ENCODE results near the gene CEP112. TPM values are rescaled to one million over a fixed set of nuclear protein-coding genes. Genes with fewer than 3 reads are reported as not detected.
A peak's percentile ranks its signal among the peaks of the same experiment; 100 is the strongest.

Gene CEP112
- total and polyA plus RNA-seq, 7 donors = 4.5 to 19.4 (median 9.7) TPM

- Histone ChIP-seq H3K9me3 (no peaks in the 10 kb centered on the region), H3K27ac (no peak overlapping the region), H3K4me1 (no peaks in the 10 kb centered on the region), H3K27me3 (ENCODE audit: insufficient read depth in 3 of 3, low read length in 2 of 3) (no peaks in the 10 kb centered on the region), H3K4me3 (no peak overlapping the region), H3K36me3 (ENCODE audit: insufficient read depth in 1 of 2, low read depth in 1 of 2) (peaks cover 0 to 17% of the 10 kb centered on the region in 2 donors)
- WGBS, 3 donors = 50 to 61% (median 54%) methylated on average over 5 of the region's 5 CpGs
- intact Hi-C loops (cut with DNase I) = no loop called here
- no peak for DNase-seq
- ATAC-seq = no peak
- no peak for TF ChIP-seq CTCF (IDR thresholded peaks at IDR 0.05)
These were observed 19.8 kb downstream of the CEP112 start for GRCh38 chr17:66172144-66172543.

- ATAC-seq (peak in 1 of 4 donors; percentile 54), DNase-seq (no peak)
- no peak for TF ChIP-seq CTCF (IDR thresholded peaks at IDR 0.05)
- Histone ChIP-seq H3K4me1 (no peaks in the 10 kb centered on the region), H3K4me3 (no peak overlapping the region), H3K36me3 (ENCODE audit: insufficient read depth in 1 of 2, low read depth in 1 of 2) (peaks cover 0 to 20% of the 10 kb centered on the region in 2 donors), H3K27me3 (ENCODE audit: insufficient read depth in 3 of 3, low read length in 2 of 3) (no peaks in the 10 kb centered on the region), H3K27ac (no peak overlapping the region), H3K9me3 (no peaks in the 10 kb centered on the region)
- intact Hi-C loops (cut with DNase I) = no loop called here
- 18 to 23% (median 23%) methylated on average over 3 of the region's 3 CpGs for WGBS, 3 donors
These were observed 20.2 kb downstream of the CEP112 start for GRCh38 chr17:66171692-66172091.

GRCh38 chr17:66171172-66171571, 20.8 kb downstream of the CEP112 start:
- TF ChIP-seq CTCF (IDR thresholded peaks at IDR 0.05) = no peak
- Histone ChIP-seq H3K9me3 (no peaks in the 10 kb centered on the region), H3K4me1 (no peaks in the 10 kb centered on the region), H3K27ac (no peak overlapping the region), H3K36me3 (ENCODE audit: insufficient read depth in 1 of 2, low read depth in 1 of 2) (peaks cover 0 to 20% of the 10 kb centered on the region in 2 donors), H3K27me3 (ENCODE audit: insufficient read depth in 3 of 3, low read length in 2 of 3) (no peaks in the 10 kb centered on the region), H3K4me3 (no peak overlapping the region)
- no peak for ATAC-seq
- no peak for DNase-seq
- intact Hi-C loops (cut with DNase I) = no loop called here

GRCh38 chr17:66169839-66170238, 22.1 kb downstream of the CEP112 start:
- no peak overlapping the region for H3K4me3 ChIP-seq
- H3K27me3 ChIP-seq (ENCODE audit: insufficient read depth in 3 of 3, low read length in 2 of 3) = no peaks in the 10 kb centered on the region
- 28 to 38% (median 33%) methylated on average over 3 of the region's 3 CpGs for WGBS, 3 donors
- no peak for TF ChIP-seq CTCF (IDR thresholded peaks at IDR 0.05)
- peaks cover 0 to 12% of the 10 kb centered on the region in 2 donors for H3K36me3 ChIP-seq (ENCODE audit: insufficient read depth in 1 of 2, low read depth in 1 of 2)
- no peaks in the 10 kb centered on the region for H3K4me1 ChIP-seq
- no peaks in the 10 kb centered on the region for H3K9me3 ChIP-seq
- intact Hi-C loops (cut with DNase I) = loop anchor here (5.0 to 10.0 kb wide), 3 partner anchors 875 to 938 kb away; no protein-coding TSS in a partner anchor
- DNase-seq (no peak), ATAC-seq (peak; percentile 21 to 60 (median 44))
- H3K27ac ChIP-seq = no peak overlapping the region

- TF ChIP-seq CTCF (IDR thresholded peaks at IDR 0.05) = no peak
- Histone ChIP-seq H3K4me1 (no peaks in the 10 kb centered on the region), H3K27ac (no peak overlapping the region), H3K9me3 (no peaks in the 10 kb centered on the region), H3K4me3 (no peak overlapping the region), H3K36me3 (ENCODE audit: insufficient read depth in 1 of 2, low read depth in 1 of 2) (peaks cover 0 to 6% of the 10 kb centered on the region in 2 donors), H3K27me3 (ENCODE audit: insufficient read depth in 3 of 3, low read length in 2 of 3) (no peaks in the 10 kb centered on the region)
- DNase-seq = no peak
- WGBS, 3 donors = 71 to 83% (median 80%) methylated on average over 5 of the region's 5 CpGs
- intact Hi-C loops (cut with DNase I) = loop anchor here (5.0 to 10.0 kb wide), 3 partner anchors 873 to 935 kb away; no protein-coding TSS in a partner anchor
- ATAC-seq = no peak
These were observed 24.6 kb downstream of the CEP112 start for GRCh38 chr17:66167189-66167815.
